ENCODE results near the gene CNTNAP2. TPM values are rescaled to one million over a fixed set of nuclear protein-coding genes. Genes with fewer than 3 reads are reported as not detected.

Gene CNTNAP2
- total RNA-seq, 2 donors from 2014 or later, result 171 to 228 TPM

- no peak overlapping the region for H3K4me3 Mint-ChIP-seq
- H3K27ac Mint-ChIP-seq, result no peak overlapping the region
- H3K27me3 ChIP-seq (ENCODE audit: control insufficient read depth, insufficient read depth, low read length, poor library complexity, severe bottlenecking), result no peaks in the 10 kb centered on the region
- DNase-seq, result no peak
- no peaks in the 10 kb centered on the region for H3K36me3 Mint-ChIP-seq (ENCODE audit: low read depth)
- 82 to 83% methylated on average over 3 to 5 of the region's 5 CpGs for WGBS, 2 experiments (ENCODE audit: insufficient coverage in 1 of 2, insufficient read length in 1 of 2)
- H3K4me1 ChIP-seq (ENCODE audit: control insufficient read depth, insufficient read depth, low read length), result no peaks in the 10 kb centered on the region
- TF ChIP-seq CTCF (conservative IDR thresholded peaks at IDR 0.05), result no peak
- H3K9ac ChIP-seq (ENCODE audit: extremely low read depth, low read length, poor library complexity, severe bottlenecking), result no peak overlapping the region
- H3K27me3 Mint-ChIP-seq (ENCODE audit: insufficient read depth), result peaks cover 2% of the 10 kb centered on the region
- peaks cover 5% of the 10 kb centered on the region for H3K9me3 ChIP-seq (ENCODE audit: control insufficient read depth, low read length)
- H3K27ac ChIP-seq (ENCODE audit: low read depth, low read length), result no peak overlapping the region
- peaks cover 18% of the 10 kb centered on the region for H3K4me1 Mint-ChIP-seq
- H3K36me3 ChIP-seq (ENCODE audit: control insufficient read depth, insufficient read depth, low read length), result no peaks in the 10 kb centered on the region
- no peak overlapping the region for H3K4me3 ChIP-seq (ENCODE audit: low read length)
- peaks cover 3% of the 10 kb centered on the region for H3K9me3 Mint-ChIP-seq
These were observed 2144.0 kb downstream of the CNTNAP2 start for GRCh38 chr7:148260599-148260998.

- Histone ChIP-seq H3K4me3 (ENCODE audit: low read length) (no peak overlapping the region), H3K27ac (ENCODE audit: low read depth, low read length) (no peak overlapping the region), H3K4me1 (ENCODE audit: control insufficient read depth, insufficient read depth, low read length) (no peaks in the 10 kb centered on the region), H3K9ac (ENCODE audit: extremely low read depth, low read length, poor library complexity, severe bottlenecking) (no peak overlapping the region), H3K9me3 (ENCODE audit: control insufficient read depth, low read length) (peaks cover 5% of the 10 kb centered on the region), H3K36me3 (ENCODE audit: control insufficient read depth, insufficient read depth, low read length) (no peaks in the 10 kb centered on the region), H3K27me3 (ENCODE audit: control insufficient read depth, insufficient read depth, low read length, poor library complexity, severe bottlenecking) (no peaks in the 10 kb centered on the region)
- DNase-seq, result no peak
- H3K27me3 Mint-ChIP-seq (ENCODE audit: insufficient read depth), result peaks cover 2% of the 10 kb centered on the region
- peaks cover 27% of the 10 kb centered on the region for H3K4me1 Mint-ChIP-seq
- H3K9me3 Mint-ChIP-seq, result peaks cover 3% of the 10 kb centered on the region
- 96 to 100% methylated on average over 9 to 10 of the region's 10 CpGs for WGBS, 2 experiments (ENCODE audit: insufficient coverage in 1 of 2, insufficient read length in 1 of 2)
- no peak for TF ChIP-seq CTCF (conservative IDR thresholded peaks at IDR 0.05)
- H3K4me3 Mint-ChIP-seq, result no peak overlapping the region
- H3K27ac Mint-ChIP-seq, result no peak overlapping the region
- no peaks in the 10 kb centered on the region for H3K36me3 Mint-ChIP-seq (ENCODE audit: low read depth)
These were observed 2144.9 kb downstream of the CNTNAP2 start for GRCh38 chr7:148261523-148261922.

- H3K4me3 Mint-ChIP-seq, result peak overlapping the region; percentile 23
These were observed 2145.5 kb downstream of the CNTNAP2 start for GRCh38 chr7:148261996-148262688.

More at GRCh38 chr7:148261996-148262688, 2145.5 kb downstream of the CNTNAP2 start:
- Mint-ChIP-seq H3K36me3 (ENCODE audit: low read depth) (no peaks in the 10 kb centered on the region), H3K27ac (no peak overlapping the region), H3K27me3 (ENCODE audit: insufficient read depth) (peaks cover 2% of the 10 kb centered on the region), H3K4me1 (peaks cover 27% of the 10 kb centered on the region), H3K9me3 (peaks cover 3% of the 10 kb centered on the region)
- Histone ChIP-seq H3K36me3 (ENCODE audit: control insufficient read depth, insufficient read depth, low read length) (no peaks in the 10 kb centered on the region), H3K4me1 (ENCODE audit: control insufficient read depth, insufficient read depth, low read length) (no peaks in the 10 kb centered on the region), H3K9ac (ENCODE audit: extremely low read depth, low read length, poor library complexity, severe bottlenecking) (no peak overlapping the region), H3K4me3 (ENCODE audit: low read length) (no peak overlapping the region), H3K9me3 (ENCODE audit: control insufficient read depth, low read length) (peaks cover 5% of the 10 kb centered on the region), H3K27ac (ENCODE audit: low read depth, low read length) (no peak overlapping the region), H3K27me3 (ENCODE audit: control insufficient read depth, insufficient read depth, low read length, poor library complexity, severe bottlenecking) (no peaks in the 10 kb centered on the region)
- DNase-seq, result no peak
- no peak for TF ChIP-seq CTCF (conservative IDR thresholded peaks at IDR 0.05)
- WGBS, 2 experiments (ENCODE audit: insufficient coverage in 1 of 2, insufficient read length in 1 of 2), result 80 to 85% methylated on average over 6 to 12 of the region's 12 CpGs
